ENCODE measurements around the gene PLD4. TPM values are rescaled to one million over a fixed set of nuclear protein-coding genes. Genes with fewer than 3 reads are reported as not detected.
A peak's percentile ranks its signal among the peaks of the same experiment; 100 is the strongest.

The PLD4 gene
- polyA plus RNA-seq, 1 donor, result 2.5 TPM

DNA sequence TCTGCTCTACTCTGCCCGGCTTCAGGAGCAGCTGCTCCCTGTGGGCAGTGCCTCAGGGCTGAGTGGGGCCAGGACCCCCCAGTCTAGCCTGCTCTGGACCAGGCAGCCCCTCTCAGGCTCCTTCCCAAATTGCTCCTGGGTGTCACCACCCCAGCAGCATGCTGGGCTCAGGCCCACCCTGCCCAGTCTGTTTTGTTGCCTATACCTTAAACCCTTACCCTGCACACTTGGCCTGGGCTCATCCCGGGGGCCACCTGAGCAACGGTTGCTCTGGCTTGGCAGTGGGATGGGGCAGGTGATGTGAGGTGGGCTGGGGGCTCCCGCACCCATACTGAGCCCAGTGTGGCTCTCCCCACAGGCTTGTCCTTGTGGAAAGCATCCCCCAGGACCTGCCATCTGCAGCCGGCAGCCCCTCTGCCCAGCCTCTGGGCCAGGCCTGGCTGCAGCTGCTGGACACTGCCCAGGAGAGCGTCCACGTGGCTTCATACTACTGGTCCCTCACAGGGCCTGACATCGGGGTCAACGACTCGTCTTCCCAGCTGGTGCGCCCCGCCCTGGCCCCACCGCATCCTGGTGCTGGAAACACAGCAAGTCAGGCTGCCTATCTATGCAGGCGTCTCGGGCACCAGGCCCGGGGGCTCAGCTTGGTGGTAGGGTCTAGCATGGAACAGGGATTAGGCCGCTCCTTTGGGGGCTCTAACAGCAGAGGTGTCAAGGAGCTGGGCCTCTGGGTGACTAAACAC lies 3.9 kb downstream of the PLD4 start:
- DNase-seq, result no peak

DNA sequence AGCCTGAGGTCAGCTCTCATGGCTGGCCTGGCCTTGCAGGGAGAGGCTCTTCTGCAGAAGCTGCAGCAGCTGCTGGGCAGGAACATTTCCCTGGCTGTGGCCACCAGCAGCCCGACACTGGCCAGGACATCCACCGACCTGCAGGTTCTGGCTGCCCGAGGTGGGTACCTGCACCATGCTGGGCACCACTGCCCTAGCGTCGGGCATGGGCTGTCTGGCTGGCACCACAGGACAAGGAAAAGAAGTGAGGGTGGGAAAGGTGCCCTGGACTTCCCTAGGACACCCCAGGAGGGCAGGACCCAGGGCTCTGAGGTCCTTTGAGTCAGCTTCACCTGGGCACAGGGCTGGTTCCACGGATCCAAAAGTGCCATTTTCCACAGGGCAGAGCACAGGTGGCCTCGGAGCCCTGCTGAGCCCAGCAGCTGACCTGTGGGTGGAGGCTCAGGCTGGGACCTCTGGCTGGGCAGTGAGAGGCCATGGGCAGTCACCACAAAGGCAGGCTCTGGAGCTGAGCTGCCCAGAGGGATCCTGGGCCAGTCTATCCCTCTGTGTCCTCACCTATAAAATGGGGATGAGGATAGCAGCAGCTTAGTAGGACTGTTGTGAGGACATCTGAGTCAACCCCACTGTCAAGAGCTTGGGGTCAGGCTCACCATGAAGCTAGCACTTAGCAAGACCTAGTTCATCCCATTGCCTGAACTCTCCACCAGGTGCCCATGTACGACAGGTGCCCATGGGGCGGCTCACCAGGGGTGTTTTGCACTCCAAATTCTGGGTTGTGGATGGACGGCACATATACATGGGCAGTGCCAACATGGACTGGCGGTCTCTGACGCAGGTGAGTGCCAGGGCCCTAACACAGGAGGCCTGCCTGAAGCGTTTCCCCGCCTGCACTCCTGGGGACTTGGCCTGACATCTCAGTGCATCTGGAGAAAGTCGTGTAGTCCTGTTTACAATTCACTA lies 4.9 kb downstream of the PLD4 start:
- no peak for DNase-seq

DNA sequence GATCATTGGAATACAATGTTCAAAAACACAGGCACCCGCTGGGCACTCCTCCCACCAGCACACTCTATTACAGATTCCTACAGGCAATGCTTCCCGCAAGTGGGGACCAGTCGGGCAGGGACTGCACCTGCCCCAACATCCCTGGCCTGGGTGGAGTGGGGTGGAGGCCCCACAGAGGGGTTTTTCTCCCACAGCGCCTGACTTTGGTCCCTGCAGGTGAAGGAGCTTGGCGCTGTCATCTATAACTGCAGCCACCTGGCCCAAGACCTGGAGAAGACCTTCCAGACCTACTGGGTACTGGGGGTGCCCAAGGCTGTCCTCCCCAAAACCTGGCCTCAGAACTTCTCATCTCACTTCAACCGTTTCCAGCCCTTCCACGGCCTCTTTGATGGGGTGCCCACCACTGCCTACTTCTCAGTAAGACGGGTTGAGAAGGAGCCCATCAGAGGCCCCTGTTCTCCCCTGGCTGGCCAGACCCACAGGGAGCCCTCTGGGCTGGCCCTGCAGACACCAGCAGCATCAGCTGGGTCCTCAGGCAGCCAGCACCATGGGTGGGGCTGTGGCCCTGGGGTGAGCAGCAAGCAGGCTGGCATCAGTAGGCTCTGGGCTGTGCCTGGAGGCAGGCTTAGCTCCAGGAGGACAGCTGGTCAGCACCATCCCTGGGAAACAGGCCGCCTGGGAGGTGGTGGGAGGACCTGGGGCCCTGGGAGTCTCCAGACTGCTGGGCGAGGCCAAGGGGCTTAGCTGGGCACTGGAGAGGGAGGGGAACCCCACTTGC lies 6.0 kb downstream of the PLD4 start:
- no peak for DNase-seq

DNA sequence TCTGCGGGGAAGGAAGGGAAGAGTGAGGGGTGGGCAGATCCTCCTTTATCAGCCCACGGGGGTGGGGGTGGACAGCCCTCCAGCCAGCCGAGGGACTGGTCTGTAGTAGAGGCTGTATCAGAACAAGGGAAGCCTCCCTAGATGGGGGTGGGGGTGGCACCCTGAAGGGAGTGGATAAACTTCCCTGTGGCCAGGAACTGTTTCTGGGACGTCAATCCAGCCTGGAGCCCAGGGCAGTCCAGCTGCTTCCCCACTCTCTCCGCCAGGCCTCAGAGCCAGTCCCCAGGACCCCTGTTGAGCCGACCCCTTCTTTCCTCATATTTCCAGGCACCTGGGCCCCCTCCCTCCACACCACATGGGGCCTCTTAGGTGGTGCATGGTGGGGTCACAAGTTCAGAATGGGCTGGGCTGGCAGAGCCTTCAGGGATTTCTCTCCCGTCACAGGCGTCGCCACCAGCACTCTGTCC lies 6.7 kb downstream of the PLD4 start:
- no peak for DNase-seq

DNA sequence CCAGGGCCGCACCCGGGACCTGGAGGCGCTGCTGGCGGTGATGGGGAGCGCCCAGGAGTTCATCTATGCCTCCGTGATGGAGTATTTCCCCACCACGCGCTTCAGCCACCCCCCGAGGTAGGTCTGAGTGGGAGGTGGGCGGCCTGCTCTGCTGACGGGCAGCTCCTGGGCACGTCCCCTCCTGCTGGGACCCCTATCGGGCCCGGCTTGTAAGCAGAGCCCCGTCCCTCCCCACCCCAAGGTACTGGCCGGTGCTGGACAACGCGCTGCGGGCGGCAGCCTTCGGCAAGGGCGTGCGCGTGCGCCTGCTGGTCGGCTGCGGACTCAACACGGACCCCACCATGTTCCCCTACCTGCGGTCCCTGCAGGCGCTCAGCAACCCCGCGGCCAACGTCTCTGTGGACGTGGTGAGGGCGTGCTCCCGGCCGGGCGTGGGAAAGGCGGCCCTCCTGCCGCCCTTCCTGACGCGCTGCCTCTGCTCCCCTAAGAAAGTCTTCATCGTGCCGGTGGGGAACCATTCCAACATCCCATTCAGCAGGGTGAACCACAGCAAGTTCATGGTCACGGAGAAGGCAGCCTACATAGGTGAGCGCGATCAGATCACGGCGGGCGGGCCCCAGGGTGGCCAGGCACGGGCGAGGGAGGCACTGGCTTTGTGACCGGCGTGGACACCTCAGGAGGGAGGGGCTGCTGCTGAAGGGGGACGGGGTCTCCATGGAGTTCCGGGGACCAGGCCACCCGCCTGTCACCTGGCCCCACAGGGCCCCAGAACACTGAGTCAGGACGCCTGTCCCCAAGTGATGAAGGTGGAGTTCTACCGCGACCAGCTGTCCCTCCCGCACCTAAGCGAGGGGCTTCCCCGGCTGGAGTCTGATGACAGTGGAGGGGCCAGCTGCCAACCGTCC lies 7.3 kb downstream of the PLD4 start:
- no peak for DNase-seq

DNA sequence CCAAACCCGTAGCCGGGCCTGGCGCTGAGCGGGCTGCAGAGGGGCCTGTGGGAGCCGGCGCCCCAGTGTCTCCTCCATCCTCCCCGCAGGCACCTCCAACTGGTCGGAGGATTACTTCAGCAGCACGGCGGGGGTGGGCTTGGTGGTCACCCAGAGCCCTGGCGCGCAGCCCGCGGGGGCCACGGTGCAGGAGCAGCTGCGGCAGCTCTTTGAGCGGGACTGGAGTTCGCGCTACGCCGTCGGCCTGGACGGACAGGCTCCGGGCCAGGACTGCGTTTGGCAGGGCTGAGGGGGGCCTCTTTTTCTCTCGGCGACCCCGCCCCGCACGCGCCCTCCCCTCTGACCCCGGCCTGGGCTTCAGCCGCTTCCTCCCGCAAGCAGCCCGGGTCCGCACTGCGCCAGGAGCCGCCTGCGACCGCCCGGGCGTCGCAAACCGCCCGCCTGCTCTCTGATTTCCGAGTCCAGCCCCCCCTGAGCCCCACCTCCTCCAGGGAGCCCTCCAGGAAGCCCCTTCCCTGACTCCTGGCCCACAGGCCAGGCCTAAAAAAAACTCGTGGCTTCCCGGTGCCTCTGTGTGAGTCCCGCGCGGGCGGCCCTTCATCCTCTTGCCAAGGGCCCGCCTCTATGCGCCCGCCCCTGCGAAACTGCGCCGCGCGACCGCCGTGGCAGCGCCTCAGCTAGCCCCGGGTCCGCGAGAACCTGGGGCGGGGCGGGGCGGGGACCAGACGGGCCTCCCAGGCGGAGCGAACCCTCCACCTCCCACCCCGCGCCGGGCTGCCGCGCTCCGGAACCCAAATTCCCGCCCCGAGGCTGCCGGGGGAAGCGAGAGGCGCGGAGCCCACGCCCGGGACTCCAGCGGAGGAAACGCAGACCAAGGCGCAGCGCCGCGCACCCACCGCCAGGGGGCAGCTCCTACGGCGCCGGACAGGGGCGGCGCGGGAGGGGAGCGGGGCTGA lies 8.3 kb downstream of the PLD4 start:
- peak; percentile 86 for DNase-seq

DNA sequence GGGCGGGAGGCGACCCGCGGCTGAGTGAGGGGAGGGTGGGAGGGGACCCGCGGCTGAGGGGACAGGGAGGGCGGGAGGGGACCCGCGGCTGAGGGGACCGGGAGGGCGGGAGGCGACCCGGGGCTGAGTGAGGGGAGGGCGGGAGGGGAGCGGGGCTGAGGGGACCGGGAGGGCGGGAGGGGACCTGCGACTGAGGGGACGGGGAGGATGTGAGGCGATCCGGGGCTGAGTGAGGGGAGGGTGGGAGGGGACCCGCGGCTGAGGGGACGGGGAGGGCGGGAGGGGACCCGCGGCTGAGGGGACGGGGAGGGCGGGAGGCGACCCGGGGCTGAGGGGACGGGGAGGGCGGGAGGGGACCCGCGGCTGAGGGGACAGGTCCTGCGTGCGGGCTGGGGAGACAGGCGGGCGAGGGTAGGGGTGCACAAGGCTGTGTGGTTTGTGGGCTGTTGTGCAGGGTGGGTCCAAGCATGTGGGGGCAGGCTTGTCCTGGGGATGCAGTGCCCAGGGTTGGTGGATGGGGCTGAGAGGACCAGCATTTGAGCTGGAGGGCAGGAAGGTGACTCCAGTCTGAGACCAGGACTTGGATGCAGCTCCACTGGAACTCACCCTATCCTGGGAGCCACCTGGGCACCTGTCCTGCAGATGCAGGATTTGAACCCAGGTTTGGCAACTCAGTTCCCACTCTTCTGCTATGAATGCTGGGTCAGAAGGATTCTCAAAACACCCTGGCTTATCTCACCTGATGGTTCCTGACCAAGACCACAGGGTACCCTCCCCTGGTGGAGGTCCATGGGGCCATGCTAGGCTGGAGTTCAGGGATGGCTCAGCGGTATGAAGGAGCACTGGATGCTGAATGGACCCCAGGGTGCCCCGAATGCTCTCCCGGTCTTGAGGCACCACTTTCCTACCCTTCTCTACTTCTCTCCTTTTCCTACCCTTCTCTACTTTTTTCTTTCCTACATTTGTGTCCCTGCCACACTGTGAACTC lies 9.4 kb downstream of the PLD4 start:
- DNase-seq, result no peak

DNA sequence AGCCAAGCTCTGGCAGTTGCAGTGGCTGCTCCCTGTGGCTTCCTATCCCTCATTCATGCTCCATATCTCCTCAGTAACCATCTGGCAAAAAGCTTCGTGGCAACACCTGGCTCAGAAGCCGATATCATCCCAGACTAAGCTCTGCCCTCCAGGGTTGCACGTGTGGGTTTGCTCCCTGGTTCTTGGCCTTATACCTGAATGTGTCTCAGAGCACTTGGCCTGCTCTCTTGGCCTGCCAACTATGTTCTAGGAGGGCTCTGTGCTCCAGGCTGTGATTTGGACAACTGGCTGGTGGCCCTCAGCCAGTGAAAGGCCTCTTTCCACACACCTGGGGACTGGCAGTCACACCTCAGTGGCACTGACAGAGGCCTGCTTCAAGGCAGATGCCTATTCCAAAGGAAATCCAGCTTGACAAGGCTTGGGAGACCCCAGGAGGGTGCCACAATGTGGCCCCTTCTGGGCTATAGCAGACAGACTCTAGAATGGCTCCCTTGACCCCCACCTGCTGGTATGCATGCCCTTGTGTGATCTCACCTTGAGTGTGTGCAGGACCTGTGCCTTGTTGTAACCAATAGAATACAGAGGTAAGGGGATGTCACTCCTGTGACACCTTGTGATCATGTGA lies 10.5 kb downstream of the PLD4 start:
- no peak for DNase-seq

DNA sequence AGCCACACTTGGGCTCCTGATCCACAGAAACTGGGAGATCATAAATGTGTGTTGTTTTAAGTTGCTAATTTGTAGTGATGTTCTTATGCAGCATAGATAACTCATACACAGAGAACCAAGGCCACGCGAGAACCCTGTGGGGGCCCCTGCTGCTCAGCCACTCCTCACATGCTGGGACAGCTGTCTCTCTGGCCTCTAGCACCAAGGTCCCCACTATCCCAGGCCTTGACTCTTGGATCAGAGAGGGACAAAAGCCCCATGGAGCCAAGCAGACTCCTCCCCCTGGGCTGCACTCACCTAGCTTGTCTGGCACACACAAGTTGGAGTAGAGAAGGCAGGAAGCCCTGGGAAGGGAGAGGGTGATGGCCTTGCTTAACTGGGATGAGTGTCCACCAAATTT lies 11.3 kb downstream of the PLD4 start:
- no peak for DNase-seq

DNA sequence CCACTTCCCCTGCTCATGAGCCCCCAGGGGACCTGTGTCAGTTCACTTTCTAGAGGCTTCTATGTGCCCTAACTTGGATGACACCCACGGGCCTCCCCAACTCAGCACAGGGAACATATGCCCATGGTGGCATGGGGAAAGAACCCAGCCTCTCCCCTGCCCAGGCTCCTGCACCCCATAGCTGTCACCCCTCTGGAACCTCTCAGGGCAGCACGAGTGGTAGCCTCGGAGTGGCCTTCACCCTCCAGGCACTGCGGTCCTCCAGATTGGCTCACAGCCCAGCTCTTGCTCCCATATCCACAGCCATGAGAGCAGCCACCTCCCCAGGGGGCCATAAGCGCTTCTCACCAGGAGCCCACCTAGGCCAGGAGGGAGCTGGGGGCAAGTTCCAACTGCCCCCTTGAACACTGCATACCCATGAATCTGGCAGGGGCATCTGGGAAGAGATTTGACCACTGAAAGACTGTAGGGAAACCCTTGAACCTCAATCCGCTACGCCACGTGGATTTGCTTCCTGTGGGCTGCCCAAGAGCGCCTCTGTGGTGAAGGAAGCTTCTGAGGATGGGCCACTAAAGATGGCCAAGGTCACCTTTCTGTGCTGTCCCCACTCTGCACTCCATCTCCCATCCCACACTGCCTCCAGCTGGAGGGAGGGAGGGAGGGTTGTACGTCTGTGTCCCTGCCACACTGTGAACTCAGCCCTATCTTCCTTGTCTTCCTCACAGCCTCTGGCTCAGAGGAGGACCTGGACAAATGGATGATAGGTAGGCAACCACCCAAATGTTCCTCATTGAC lies 11.9 kb downstream of the PLD4 start:
- DNase-seq, result no peak

DNA sequence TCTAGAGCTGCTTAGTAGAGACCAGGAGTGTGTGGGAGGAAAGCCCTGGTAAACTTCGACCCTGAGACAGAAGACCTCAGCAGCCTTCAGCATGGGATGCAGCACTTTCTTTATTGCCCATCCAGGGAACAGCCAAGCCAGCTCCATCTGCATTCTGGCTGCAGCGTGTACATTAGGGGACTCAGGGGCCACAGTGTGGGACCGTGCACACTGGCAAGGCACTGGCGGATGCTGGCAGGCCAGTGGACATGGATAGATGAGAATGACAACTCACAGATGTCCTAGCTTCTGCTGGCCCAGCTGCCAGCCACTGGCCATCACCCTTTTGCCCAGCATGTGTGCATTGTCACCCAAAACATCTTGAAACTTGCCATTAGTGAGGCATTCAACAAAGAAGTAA lies 12.5 kb downstream of the PLD4 start:
- DNase-seq, result no peak

DNA sequence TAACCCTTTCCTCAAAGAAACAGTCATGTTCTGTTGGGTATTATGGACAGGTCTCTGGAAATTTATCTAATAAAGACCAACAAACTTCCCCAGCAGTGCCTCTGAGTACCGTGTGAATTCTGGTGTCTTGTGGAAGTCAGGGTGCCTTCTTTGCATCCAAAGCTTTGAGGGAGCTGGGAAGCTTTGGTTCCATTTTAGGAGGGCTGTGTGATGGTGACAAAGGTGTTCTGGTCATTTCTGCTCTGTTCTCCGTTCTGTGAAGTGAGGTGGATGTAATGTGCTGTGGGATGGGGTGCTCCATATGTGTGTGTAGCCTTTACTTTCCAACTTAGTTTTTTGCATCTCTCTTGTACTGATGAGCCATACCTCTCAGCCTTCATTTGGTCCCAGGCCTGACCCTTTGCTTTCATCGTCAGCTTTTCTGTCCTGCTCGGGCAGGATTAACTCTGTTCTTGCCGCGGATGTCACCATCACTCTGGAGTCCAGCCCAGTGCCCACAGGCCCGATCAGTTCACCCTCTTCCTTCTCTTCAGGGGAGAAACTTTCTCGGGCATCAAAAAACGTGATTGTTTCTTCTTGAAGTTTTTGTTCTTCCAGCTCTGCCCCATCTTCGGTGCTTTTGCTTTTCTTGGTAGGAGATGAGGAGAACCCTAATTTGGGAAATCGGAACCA lies 13.2 kb downstream of the PLD4 start:
- DNase-seq, result no peak

DNA sequence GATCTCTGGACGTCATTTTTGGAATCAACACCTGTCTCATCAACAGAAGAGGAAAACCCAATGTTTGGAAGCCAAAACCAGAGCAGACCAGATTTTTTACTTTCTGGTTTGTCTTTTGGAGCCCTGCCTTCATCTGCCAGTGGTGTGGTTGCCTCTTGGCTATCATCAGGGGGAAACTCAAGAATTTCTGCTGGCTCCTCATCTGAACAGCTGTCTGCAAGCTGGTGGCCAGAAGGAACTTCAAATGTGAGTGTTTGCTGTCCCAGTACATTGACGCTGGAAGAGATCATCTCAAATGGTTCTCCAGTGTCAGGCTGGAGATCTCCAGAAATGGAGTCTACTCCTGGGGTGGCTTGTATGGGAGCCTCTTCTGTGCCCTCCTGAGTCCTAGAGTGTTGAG lies 13.8 kb downstream of the PLD4 start:
- no peak for DNase-seq

DNA sequence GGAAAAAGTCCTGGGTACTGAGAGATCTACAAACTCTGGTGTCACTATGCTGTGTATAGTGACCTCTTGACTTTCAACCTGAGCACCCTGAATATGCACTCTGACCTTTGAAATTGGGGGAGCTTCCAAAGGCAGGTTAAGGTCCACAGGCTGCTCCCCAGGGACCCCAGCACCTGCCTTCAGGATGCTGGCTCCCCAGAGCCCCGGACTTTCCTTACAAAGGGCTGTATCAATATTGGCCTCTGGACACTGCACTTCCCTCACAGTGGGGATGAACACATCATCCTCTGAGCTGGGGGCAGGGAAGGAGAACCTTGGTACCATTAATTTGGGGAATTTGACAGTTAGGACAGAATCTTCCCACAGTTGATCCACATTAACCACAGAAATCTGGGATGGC lies 14.3 kb downstream of the PLD4 start:
- no peak for DNase-seq

DNA sequence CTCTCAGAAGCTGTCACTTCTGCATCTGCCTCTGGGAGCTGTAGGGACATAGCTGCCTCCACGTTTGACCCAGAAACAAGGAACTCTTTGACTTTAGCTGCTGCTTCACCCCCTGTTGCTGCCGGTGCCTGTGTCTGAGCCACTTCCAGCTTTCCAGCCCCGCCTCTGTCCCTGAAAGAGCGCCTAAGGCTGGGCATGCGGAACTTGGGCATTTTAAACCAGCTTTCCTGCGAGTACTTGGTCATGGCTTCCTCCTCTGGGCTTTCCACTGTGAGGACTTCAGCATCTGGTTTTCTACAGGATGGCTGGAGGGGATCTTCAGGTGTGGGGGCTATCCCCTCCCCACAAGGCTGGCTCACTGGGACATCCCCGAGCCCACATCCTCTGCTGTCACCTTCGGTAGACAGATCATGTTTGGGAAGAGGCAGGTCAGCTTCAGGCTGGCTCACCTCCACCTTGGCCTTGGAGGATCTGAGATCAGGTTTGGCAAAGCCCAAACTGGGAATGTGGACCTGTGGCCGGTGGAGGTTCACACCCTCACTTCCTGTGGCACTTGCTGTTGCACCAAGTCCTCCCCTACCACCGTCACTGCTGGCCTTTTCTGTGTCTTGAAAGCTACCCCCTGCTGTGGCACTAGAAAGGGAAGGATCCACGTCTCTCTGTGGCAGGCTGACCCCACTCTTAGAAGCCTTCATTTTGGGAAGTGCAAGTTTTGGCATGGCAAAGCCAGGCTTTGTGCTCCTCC lies 15.2 kb downstream of the PLD4 start:
- DNase-seq, result no peak

DNA sequence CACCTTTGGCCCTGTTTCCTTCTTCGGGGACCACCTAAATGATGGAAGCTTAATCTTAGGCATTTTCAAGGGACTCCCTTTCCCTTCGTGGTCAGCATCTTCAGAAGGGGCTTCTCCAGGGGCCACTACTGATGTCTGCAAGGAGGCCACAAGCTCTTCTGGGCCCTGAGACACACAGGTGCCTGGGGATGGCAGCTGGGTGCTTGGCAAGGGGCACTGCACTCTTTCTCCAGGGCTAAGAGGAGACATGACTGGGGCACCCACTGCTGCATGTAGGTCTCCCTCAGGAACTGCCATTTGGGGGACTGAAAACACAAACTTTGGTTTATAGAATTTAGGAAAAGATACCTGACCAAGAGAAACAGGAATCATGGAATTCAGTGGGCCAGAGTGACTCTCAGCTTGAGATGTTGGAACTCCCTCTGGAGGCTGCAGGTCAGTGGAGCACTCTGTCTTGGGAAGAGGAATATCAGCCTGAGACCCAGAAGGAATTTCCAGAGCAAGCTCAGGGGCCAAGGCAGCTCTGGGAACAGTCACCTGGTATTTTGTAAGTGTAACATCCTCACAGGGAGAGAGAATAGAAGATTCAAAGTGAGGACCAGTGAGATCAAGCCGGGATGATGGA lies 16.0 kb downstream of the PLD4 start:
- DNase-seq, result no peak
